Measurements from ENCODE around the gene GSTA3.
"Not testable (repeated sequence)": the region's sequence is repeated elsewhere in the genome, so short reads cannot be mapped to it uniquely, and the experiment has no call there.

The GSTA3 gene

DNA sequence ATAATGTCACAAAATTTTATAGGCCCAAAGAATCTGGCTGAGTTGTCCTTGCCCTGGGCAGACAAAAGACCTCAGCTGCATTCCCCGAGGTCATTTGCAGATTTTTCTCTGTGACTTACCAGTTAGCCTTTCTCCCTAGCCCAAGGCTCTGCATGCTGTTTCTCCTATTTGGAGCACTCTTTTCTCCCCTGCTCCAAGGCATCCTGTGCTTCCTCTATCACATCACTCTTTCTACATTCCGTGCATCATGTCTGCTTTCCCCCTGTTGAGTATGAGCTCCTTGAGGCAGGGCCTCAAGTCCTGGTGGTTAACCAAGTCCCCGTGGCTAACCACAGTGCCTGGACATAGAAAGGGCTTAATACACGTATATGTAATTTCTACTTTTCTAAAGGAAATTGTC is 593 bp upstream of the GSTA3 start:
- no peak for DNase-seq (ENCODE audit: low read depth)

GRCh38 chr6:52909131-52909530 is 367 bp downstream of the GSTA3 start:
- no peak for DNase-seq (ENCODE audit: low read depth)

- no peak for DNase-seq (ENCODE audit: low read depth)
These were observed 972 bp downstream of the GSTA3 start for GRCh38 chr6:52908526-52908925.

- DNase-seq (ENCODE audit: low read depth), result no peak
These were observed 4.8 kb downstream of the GSTA3 start for GRCh38 chr6:52904562-52905279.

GRCh38 chr6:52900536-52900935 is 9.0 kb downstream of the GSTA3 start:
- DNase-seq (ENCODE audit: low read depth), result no peak

DNA sequence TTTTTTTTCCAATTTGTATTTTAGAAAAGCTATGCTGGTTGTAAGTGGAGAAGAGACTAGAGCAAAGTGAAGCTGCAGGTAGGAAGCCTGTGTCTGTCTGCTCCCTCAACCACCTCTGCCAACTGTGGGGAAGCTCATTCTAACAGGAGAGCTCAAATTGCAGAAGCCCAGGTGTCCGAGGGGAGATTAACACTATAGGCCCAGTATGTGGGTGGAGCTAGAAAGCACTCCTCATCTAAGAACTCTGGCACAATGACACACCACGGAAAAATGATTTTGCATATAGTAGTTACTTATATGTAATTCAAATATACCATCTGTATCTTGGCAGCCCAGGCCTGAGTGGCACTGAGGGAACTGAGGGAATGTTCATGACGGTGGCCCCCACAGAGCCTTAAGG is 13.7 kb downstream of the GSTA3 start:
- not testable (repeated sequence) for DNase-seq (ENCODE audit: low read depth)

DNA sequence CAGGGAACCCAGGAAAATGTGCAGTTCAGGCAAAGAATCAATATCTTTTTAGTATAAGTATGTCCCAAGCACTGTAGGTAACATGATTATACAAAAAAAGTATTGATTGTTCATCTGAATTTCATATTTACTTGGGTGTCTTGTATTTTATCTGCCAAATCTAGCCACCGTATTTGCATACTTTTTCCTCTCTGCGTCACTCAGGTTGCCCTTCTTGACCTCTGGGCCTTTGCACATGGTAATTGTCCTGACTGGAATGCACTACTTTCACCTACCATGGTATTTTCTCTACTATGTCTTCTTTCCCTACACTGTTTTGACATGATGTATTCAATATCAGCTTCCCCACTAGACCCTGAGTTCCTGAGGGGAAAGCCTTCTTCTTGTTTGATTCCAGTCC is 15.2 kb downstream of the GSTA3 start:
- no peak for DNase-seq (ENCODE audit: low read depth)

GRCh38 chr6:52893803-52894202 is 15.7 kb downstream of the GSTA3 start:
- DNase-seq (ENCODE audit: low read depth), result no peak

- DNase-seq (ENCODE audit: low read depth), result no peak
These were observed 16.3 kb downstream of the GSTA3 start for GRCh38 chr6:52893221-52893620.

- DNase-seq (ENCODE audit: low read depth), result no peak
These were observed 19.5 kb downstream of the GSTA3 start for GRCh38 chr6:52890018-52890417.

- no peak for DNase-seq (ENCODE audit: low read depth)
These were observed 21.5 kb downstream of the GSTA3 start for GRCh38 chr6:52887910-52888524.

GRCh38 chr6:52881996-52882841 is 27.3 kb downstream of the GSTA3 start:
- DNase-seq (ENCODE audit: low read depth), result peak; percentile 17

DNA sequence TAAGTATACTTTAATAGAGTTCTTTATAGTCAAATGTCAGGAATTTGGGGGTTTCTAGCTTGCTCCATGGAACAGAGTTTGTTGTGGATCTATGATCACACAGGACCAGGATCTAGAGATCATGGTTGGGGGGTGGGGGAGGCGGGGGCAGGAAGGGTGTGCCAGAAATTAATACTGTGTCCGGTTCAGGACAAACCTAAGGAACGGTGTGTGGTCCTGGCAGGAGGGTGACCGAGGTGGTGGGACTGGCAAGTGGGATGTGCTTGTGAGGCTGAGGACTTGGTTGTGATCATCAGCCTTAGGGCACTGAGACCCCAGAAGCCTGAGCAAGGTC is 27.9 kb downstream of the GSTA3 start:
- no peak for DNase-seq (ENCODE audit: low read depth)

DNA sequence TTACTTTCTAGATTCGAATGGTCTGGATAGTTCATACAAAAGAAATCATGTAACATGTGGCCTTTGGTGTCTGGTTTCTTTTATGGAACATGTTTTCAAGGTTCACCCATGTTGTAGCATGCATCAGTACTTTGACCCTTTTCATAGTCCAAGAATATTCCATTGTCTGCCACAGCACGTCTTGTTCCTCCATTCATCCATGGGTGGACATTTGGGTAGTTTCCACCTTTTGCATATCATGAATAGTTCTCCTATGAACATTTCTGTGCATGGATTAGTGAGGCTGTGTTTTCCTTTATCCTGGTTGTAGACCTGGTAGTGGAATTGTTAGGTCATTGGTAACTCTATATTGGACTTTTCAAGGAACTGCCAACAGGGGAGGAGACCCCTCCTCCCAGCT is 31.7 kb downstream of the GSTA3 start:
- DNase-seq (ENCODE audit: low read depth), result no peak

DNA sequence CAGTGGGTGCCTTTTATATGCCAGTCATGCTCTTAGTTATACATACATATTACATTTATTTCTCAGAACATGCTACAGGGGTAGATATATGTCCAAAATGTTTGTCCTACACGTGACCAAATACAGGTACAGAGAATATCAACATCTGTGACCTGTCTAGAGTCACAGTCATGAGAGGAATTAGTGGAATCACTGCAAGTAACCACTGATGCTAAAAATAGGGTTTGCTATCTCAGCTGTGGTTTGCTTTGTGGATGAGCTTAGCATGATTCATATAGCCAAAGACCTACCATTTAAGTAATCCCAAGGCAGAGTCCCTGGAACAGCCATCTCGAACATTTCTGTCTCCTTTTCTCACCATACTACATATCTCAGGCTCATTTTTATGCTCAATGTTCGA is 32.3 kb downstream of the GSTA3 start:
- no peak for DNase-seq (ENCODE audit: low read depth)

GRCh38 chr6:52876056-52876787 is 33.3 kb downstream of the GSTA3 start:
- DNase-seq (ENCODE audit: low read depth), result no peak

DNA sequence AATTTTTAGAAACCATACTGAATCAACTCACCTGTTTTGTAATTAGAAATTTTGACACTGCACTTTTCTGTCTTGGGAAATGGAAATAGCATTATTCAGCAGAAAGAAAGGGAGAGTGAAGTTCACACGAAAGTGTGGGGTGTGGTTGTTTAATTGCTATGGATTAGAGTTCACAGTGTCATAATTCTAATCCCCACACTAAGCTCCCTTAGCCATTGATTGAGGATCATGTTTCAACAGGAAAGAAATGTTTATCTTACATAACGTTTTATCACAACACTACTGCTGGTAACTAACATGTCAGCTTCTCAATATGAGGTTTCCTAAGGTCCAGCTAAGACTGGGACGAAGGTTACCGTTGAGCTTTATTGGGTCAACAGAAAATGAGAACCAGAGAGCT is 37.5 kb downstream of the GSTA3 start:
- no peak for DNase-seq (ENCODE audit: low read depth)

- DNase-seq (ENCODE audit: low read depth), result no peak
These were observed 37.9 kb downstream of the GSTA3 start for GRCh38 chr6:52871621-52872020.

DNA sequence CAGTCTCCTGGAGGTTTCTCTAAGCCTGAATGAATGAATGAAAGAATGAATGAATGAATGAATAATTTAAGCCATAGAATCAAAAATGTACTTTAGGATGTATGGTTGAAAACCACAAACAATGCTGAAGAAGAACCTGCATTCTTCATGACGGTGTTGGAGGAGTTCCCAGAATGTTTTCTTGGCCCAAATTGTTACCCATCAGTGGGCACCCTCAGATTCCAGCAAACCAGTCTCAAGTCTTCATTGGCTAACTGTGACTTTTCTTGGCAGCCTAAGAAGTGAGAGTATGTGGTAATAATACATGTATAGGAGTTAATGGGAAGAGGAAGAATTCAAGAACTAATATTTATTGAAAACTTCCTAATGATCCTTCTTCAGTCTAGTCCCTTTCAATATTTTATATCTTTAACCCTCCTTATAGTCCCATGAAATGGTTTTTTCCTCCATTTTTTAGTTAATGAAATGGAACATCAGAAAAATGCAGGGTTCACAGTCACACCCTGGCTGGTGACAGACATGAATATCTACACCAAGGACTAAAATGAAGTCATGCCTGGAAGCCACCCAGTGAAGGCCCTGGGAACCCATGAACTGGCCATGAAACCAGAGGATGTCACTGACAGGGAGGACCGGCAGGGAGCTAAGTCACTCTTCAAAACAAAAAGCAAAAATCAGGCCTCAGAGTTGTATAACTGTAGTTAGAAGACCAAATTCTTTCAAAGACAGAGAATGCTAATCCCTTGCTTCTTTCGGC is 39.0 kb downstream of the GSTA3 start:
- not testable (repeated sequence) for DNase-seq (ENCODE audit: low read depth)

- not testable (repeated sequence) for DNase-seq (ENCODE audit: low read depth)
These were observed 40.6 kb downstream of the GSTA3 start for GRCh38 chr6:52868899-52869298.

DNA sequence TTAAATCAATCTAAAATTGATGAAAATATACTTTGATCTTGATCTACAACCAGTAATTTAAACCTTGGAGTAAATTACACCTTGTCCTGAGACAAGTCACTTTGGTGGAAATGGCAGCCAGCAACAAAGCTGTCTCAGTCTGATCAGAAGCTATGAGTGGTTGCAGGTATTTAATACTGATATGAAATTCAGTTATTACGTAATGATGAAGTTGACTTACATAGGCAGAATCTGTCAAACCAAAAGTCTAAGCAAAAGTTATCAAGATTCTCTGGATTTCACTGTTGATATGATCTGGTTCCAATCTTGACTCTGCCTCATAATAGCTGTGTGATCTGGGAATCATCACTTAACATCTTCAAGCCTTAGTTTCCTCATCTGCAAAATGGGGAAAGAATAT is 41.3 kb downstream of the GSTA3 start:
- DNase-seq (ENCODE audit: low read depth), result no peak

GRCh38 chr6:52861151-52861550 is 48.3 kb downstream of the GSTA3 start:
- DNase-seq (ENCODE audit: low read depth), result not testable (repeated sequence)
